HUES6 (cell line): Measurements from ENCODE around the gene NDST1.

Experiments used
- H3K27ac ChIP-seq: 2 replicates; pipeline ENCODE4 v1.7.0; 2013; ENCODE audit warnings: low read depth, mild to moderate bottlenecking, low read length, inconsistent platforms
- H3K27me3 ChIP-seq: 2 replicates; pipeline ENCODE4 v1.6.1; 2013; ENCODE audit warnings: low read length; ENCODE audit not compliant: control insufficient read depth, insufficient read depth
- H3K36me3 ChIP-seq: 2 replicates; pipeline ENCODE4 v1.6.1; 2013; ENCODE audit warnings: low read length; ENCODE audit not compliant: control insufficient read depth, insufficient read depth
- H3K4me1 ChIP-seq: 2 replicates; pipeline ENCODE4 v1.6.1; 2013; ENCODE audit warnings: low read length; ENCODE audit not compliant: control insufficient read depth, insufficient read depth
- H3K4me3 ChIP-seq: 2 replicates; pipeline ENCODE4 v1.5.1; 2013; ENCODE audit warnings: low read depth, low read length
- H3K9ac ChIP-seq: one replicate; pipeline ENCODE4 v1.6.1; 2013; ENCODE audit warnings: mild to moderate bottlenecking, low read length
- H3K9me3 ChIP-seq: 2 replicates; pipeline ENCODE4 v1.6.1; 2013; ENCODE audit warnings: low read depth, low read length; ENCODE audit not compliant: control insufficient read depth, insufficient read depth

NDST1 gene

DNA sequence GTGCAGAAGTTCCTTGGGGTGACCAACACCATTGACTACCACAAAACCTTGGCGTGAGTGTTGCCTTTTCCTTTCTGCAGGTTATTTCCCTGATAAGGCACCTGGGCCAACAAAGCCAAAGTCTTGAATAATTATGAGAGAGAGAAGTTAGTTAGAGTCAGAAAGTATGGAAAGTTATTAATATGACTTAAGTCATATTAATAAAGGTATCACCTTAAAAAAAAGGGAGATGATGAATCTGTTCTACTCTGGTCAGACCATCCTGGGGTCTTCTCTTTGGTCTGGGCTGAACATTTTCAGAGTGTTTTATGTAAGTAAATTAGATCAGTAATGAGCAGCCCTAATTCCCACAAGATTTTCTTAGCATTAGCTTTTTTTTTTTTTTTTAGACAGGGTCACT is 41.8 kb downstream of the NDST1 start:
- no peaks in the 10 kb centered on the region for H3K9me3 ChIP-seq
- peaks cover 88% of the 10 kb centered on the region for H3K36me3 ChIP-seq
- no peak overlapping the region for H3K9ac ChIP-seq
- H3K4me1 ChIP-seq = no peaks in the 10 kb centered on the region
- H3K27ac ChIP-seq = no peak overlapping the region
- H3K4me3 ChIP-seq = no peak overlapping the region
- H3K27me3 ChIP-seq = no peaks in the 10 kb centered on the region

DNA sequence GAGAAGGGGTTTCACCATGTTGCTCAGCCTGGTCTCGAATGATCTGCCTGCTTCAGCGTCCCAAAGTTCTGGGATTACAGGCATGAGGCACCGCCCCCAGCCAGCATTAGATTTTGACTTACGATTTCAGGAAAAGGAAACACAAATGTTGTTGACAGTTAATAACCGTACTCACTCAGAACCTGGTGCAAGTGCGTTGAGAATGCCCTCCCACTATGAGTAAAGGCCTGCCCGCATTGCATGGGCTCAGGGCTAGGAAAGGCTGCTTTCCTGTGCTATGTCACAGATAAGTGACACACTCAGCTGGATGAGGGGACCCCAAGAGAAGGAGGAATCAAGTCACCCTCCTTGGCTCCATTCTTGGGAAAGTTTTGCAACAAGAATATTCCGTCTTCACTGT is 42.4 kb downstream of the NDST1 start:
- no peak overlapping the region for H3K9ac ChIP-seq
- H3K36me3 ChIP-seq = peaks cover 89% of the 10 kb centered on the region
- H3K4me1 ChIP-seq = no peaks in the 10 kb centered on the region
- no peak overlapping the region for H3K27ac ChIP-seq
- no peaks in the 10 kb centered on the region for H3K9me3 ChIP-seq
- H3K27me3 ChIP-seq = no peaks in the 10 kb centered on the region
- H3K4me3 ChIP-seq = no peak overlapping the region

DNA sequence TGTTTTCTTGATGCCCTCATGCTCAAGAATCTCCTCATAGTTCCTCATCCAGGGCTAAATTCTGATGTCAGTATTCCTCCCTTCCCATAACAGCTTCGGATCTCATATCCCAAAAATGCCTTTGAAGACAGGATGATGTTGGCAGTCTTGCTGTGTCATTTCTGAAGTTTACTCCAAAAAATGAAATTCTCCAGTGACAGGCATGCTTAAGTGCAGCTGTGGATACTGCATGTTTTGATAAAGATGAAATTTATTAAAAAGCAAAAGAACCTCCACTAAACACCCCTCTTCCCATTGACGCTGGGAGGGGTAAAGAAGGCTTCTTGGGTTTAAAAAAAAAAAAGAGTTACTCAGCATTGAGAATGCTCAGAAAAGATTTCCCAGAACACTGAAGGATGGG is 43.1 kb downstream of the NDST1 start:
- Histone ChIP-seq H3K27ac (no peak overlapping the region), H3K4me3 (no peak overlapping the region), H3K27me3 (no peaks in the 10 kb centered on the region), H3K9me3 (no peaks in the 10 kb centered on the region), H3K36me3 (peaks cover 89% of the 10 kb centered on the region), H3K9ac (no peak overlapping the region), H3K4me1 (no peaks in the 10 kb centered on the region)

DNA sequence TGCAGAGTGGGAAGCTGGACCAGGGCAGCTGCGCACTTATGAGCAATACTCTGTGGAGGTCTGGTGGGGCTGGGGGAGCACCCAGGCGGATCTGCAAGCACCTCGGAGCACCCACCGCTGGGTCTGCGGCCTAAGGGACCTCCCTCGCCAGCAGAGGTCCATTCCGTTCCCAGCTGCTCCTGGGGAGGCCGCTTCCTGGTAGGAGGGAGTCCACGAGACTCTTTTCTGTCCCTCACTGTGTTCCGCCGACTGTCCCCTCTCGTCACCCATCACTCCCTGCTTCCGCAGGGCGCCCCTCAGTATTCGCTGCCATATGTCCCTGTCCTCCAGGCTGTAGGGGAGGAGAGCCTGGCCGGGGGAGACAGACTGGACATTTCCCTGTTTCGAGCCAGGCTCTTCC is 45.5 kb downstream of the NDST1 start:
- Histone ChIP-seq H3K4me3 (no peak overlapping the region), H3K9me3 (no peaks in the 10 kb centered on the region), H3K36me3 (peaks cover 73% of the 10 kb centered on the region), H3K27ac (no peak overlapping the region), H3K4me1 (peaks cover 11% of the 10 kb centered on the region; the same call in 1 of the 2 replicates), H3K27me3 (no peaks in the 10 kb centered on the region), H3K9ac (no peak overlapping the region)

DNA sequence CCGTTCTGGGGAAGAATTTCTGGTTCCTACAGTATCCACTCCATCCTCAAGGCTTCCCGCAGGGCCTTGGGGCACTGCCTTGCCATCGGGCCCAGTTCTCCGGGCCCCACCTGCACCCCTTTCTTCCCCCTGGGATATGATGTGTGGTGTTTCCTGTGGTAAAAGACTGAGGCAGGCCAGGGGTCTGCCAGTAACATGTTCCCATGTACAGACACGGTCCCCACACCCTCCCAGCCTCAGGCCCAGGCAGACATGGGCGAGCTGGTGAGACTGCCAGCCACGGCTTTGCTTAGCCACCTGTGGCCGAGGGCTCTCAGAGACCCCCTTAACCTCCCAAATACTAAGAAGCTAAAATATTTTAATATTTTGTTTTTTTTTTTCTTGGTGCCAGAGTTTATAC is 46.0 kb downstream of the NDST1 start:
- Histone ChIP-seq H3K4me1 (peaks cover 11% of the 10 kb centered on the region; the same call in 1 of the 2 replicates), H3K4me3 (no peak overlapping the region), H3K27ac (no peak overlapping the region), H3K9me3 (no peaks in the 10 kb centered on the region), H3K36me3 (peaks cover 70% of the 10 kb centered on the region), H3K27me3 (no peaks in the 10 kb centered on the region), H3K9ac (no peak overlapping the region)

DNA sequence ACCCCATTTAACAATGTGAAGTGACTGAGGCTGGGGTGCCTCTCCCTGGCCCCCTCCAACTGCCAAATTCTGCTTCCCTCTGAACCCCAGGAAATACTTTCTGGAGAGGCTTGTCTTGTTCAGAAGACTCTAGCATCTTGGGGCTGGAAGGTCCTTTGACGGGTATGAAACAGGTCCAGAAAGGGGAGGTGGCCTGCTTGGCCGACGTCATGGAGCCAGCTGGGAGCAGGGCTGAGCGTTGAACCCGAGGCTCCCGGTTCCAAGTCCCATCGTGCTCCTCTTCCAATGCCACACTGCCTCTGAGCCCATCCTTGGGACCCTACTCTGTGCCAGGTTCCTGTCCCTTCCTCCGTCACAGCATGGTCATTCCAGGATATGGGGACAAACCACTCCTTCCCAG is 46.9 kb downstream of the NDST1 start:
- no peaks in the 10 kb centered on the region for H3K9me3 ChIP-seq
- peaks cover 61% of the 10 kb centered on the region for H3K36me3 ChIP-seq
- H3K4me3 ChIP-seq = no peak overlapping the region
- no peak overlapping the region for H3K27ac ChIP-seq
- H3K27me3 ChIP-seq = no peaks in the 10 kb centered on the region
- no peak overlapping the region for H3K9ac ChIP-seq
- peaks cover 11% of the 10 kb centered on the region; the same call in 1 of the 2 replicates for H3K4me1 ChIP-seq

DNA sequence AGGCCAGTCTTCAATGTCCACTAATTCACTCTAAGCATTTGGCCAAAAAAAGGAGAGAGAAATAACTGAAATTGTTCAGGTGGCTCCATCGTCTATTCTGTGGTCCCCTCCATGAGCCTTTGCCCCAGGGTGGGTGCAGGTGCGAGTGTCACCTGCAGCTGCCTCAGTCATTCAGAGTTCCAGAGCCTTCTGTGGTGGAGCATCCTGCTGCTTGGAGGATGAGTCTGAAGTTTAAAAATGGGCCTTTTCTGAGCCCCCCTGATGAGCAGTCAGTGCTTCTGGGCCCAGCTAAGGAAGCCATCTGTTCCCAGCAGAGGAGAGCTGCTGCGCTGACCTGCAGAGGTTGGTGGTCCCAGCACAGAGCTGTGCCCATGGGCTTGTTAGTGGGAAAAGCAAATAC is 48.2 kb downstream of the NDST1 start:
- H3K36me3 ChIP-seq = peaks cover 48% of the 10 kb centered on the region
- no peak overlapping the region for H3K27ac ChIP-seq
- H3K9ac ChIP-seq = no peak overlapping the region
- H3K9me3 ChIP-seq = no peaks in the 10 kb centered on the region
- peaks cover 19% of the 10 kb centered on the region for H3K4me1 ChIP-seq
- H3K4me3 ChIP-seq = no peak overlapping the region
- no peaks in the 10 kb centered on the region for H3K27me3 ChIP-seq

DNA sequence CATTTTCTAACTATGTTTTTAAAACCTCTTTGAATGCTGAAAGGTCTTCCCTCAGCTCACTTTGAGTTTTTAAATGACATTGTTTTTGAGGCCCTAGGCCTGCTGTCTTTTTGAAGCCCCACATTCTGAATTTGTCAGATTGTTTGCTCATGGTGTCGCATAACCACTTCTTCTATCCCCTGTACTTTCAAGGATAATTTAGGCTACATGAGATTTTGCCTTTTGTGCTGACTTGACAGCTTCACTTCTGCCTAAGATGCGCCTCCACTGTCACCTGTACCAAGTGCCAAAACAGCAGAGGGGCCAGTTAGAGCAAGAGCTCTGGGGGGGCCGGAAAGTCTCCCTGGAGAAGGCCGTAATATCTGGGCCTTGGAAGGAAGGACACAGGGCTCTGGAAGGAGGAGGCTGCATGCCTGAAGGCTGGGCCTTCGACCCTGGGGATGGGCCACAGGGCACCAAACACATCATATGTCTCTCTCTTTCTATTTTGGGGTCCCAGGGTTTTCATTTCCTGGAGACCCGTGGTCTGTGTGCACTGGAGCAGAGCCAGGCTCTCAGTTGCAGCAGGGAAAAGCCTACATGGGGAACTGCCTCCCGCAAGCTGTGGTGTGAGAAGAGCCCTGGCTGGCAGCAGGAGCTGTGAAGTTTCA is 49.1 kb downstream of the NDST1 start:
- H3K4me3 ChIP-seq = no peak overlapping the region
- H3K27ac ChIP-seq = no peak overlapping the region
- no peaks in the 10 kb centered on the region for H3K9me3 ChIP-seq
- H3K36me3 ChIP-seq = peaks cover 40% of the 10 kb centered on the region
- H3K4me1 ChIP-seq = peaks cover 19% of the 10 kb centered on the region
- no peaks in the 10 kb centered on the region for H3K27me3 ChIP-seq
- no peak overlapping the region for H3K9ac ChIP-seq

DNA sequence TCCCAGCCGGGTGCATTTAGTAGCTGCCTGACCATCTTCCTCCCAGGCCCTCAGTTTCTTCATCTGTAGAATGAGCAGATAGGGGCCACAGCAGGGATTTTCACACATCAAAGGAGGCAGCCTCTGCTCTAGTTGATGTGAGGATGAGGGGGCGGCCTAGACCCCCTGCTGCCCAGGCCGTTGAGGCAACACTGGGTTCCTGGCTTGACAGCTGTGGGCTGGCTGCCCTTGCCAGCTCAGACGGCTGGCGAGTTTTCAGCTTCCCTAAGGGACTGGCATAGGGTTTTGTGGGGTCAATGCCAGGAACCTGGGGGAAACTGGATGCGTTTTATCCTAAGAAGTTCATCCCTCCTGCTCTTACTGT is 49.6 kb downstream of the NDST1 start:
- H3K27ac ChIP-seq = no peak overlapping the region
- H3K4me1 ChIP-seq = peaks cover 19% of the 10 kb centered on the region
- H3K9ac ChIP-seq = no peak overlapping the region
- no peaks in the 10 kb centered on the region for H3K27me3 ChIP-seq
- H3K4me3 ChIP-seq = no peak overlapping the region
- H3K9me3 ChIP-seq = peaks cover 2% of the 10 kb centered on the region; the same call in 1 of the 2 replicates
- H3K36me3 ChIP-seq = peaks cover 35% of the 10 kb centered on the region

DNA sequence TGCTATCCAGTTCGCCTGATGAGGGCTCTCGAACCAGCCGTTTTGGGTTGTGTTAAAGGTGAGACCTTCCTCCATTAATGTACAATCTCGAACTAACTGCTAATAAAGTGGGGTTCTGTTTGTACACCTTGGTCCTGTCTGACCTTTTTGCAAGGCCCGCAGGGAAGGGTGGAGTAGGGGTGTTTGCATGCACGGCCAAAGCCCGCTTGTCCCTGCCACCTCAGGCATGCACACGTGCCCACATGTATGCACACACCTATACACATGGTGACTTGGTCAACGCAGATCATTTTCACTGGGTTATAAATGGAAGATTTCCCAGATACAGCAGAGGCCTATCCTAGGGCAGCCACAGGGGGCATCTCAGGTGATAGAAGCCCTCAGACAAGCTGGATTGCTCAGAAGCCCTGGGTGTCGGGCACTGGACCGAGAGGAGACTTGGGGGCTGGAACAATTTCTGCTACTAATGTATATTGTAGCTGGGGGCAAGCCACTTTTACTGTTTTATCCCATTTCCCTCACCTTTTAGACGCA is 50.2 kb downstream of the NDST1 start:
- H3K9ac ChIP-seq = no peak overlapping the region
- H3K27ac ChIP-seq = no peak overlapping the region
- H3K27me3 ChIP-seq = no peaks in the 10 kb centered on the region
- peaks cover 2% of the 10 kb centered on the region; the same call in 1 of the 2 replicates for H3K9me3 ChIP-seq
- H3K36me3 ChIP-seq = peaks cover 28% of the 10 kb centered on the region
- no peak overlapping the region for H3K4me3 ChIP-seq
- peaks cover 19% of the 10 kb centered on the region for H3K4me1 ChIP-seq

DNA sequence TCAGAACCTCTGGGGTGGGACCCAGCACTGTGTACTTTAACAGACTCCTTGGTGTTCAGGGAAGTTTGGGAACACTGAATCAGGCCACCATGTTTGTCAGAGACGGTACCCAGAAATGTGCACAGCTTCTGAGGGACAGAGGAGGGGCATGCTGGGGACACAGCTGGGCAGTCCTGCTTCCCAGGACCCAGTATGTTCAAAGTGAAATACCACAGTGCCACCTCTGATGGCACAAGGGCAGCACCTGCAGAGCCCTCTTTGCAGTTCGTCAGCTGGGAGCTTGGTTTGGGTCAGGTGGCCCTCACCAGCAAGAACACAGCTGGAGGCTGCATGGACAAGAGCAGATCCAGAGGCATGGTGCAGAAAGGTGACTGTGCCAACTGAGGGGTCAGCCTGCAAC is 51.2 kb downstream of the NDST1 start:
- no peak overlapping the region for H3K4me3 ChIP-seq
- no peaks in the 10 kb centered on the region for H3K27me3 ChIP-seq
- H3K9ac ChIP-seq = no peak overlapping the region
- peaks cover 2% of the 10 kb centered on the region; the same call in 1 of the 2 replicates for H3K9me3 ChIP-seq
- H3K4me1 ChIP-seq = peaks cover 19% of the 10 kb centered on the region
- no peak overlapping the region for H3K27ac ChIP-seq
- H3K36me3 ChIP-seq = peaks cover 19% of the 10 kb centered on the region
